ENCODE measurements around the gene CSNK1G2. TPM values are rescaled to one million over a fixed set of nuclear protein-coding genes. Genes with fewer than 3 reads are reported as not detected.
A peak's percentile ranks its signal among the peaks of the same experiment; 100 is the strongest.

CSNK1G2 gene
- total RNA-seq, 1 experiment from 2014 or later: 100.0 TPM

- no peaks in the 10 kb centered on the region for H3K9me3 Mint-ChIP-seq
- H3K27me3 ChIP-seq (ENCODE audit: insufficient read depth, low read length): no peaks in the 10 kb centered on the region
- H3K9ac ChIP-seq (ENCODE audit: extremely low read depth, insufficient read length, low read length): no peak overlapping the region
- no peak overlapping the region for H3K56ac ChIP-seq (ENCODE audit: insufficient read length, low read depth, low read length)
- no peak overlapping the region for H3K18ac ChIP-seq (ENCODE audit: insufficient read length, low read depth, low read length)
- peaks cover 4% of the 10 kb centered on the region for H3K79me1 ChIP-seq (ENCODE audit: insufficient read depth, low read depth, low read length, poor library complexity, severe bottlenecking)
- no peak overlapping the region for H2BK15ac ChIP-seq (ENCODE audit: low read depth, low read length)
- no peak overlapping the region for H4K8ac ChIP-seq (replicated peaks; ENCODE audit: insufficient read length, low read depth, low read length)
- WGBS (ENCODE audit: extremely low coverage, insufficient read length, low lambda C conversion rate): no CpG with 5 or more reads among the region's 10 CpGs
- no peaks in the 10 kb centered on the region for H3K27me3 Mint-ChIP-seq (ENCODE audit: low read depth)
- no peak for DNase-seq
- H2BK5ac ChIP-seq (ENCODE audit: insufficient read length, low read length): no peak overlapping the region
- no peak overlapping the region for H3T11ph ChIP-seq (ENCODE audit: low read length)
- no peak overlapping the region for H2AK5ac ChIP-seq (ENCODE audit: insufficient read length, low read length)
- no peaks in the 10 kb centered on the region for H3K9me3 ChIP-seq (ENCODE audit: control insufficient read depth, low read depth, low read length)
- H3K79me2 ChIP-seq (ENCODE audit: insufficient read depth, low read length): peaks cover 17% of the 10 kb centered on the region; the same call in 1 of the 2 replicates
- H3K14ac ChIP-seq (ENCODE audit: insufficient read depth, low read length): no peak overlapping the region; the same call in 1 of the 2 replicates
- H4K5ac ChIP-seq (ENCODE audit: insufficient read length, low read depth, low read length): no peak overlapping the region
- no peak overlapping the region for H2BK12ac ChIP-seq (ENCODE audit: insufficient read length, low read depth, low read length)
- no peak overlapping the region for H3K27ac ChIP-seq (ENCODE audit: insufficient read length, low read depth, low read length)
- H2BK20ac ChIP-seq (ENCODE audit: low read depth, low read length, poor library complexity, severe bottlenecking): no peak overlapping the region
- H2BK120ac ChIP-seq (ENCODE audit: low read depth, low read length, poor library complexity, severe bottlenecking): no peak overlapping the region
- no peak overlapping the region for H3K4me3 Mint-ChIP-seq
- H4K20me1 ChIP-seq (ENCODE audit: control insufficient read depth, insufficient read depth, insufficient read length): no peaks in the 10 kb centered on the region
- H3K36me3 Mint-ChIP-seq (ENCODE audit: insufficient read depth in 1 of 3, low read depth in 3 of 3): peaks cover 11 to 23% (median 14%) of the 10 kb centered on the region in 3 experiments
- H3K4me1 Mint-ChIP-seq: peaks cover 3 to 5% of the 10 kb centered on the region in 2 experiments; a peak in 3 of 4 replicates
- no peak overlapping the region for H3K23ac ChIP-seq (ENCODE audit: insufficient read length, low read depth, low read length)
- H3K23me2 ChIP-seq (ENCODE audit: insufficient read length, low read depth, low read length, poor library complexity, severe bottlenecking): no peaks in the 10 kb centered on the region
- H2AFZ ChIP-seq (ENCODE audit: low read length): no peak overlapping the region
- H3K4ac ChIP-seq (ENCODE audit: low read depth, low read length): no peak overlapping the region
- no peak overlapping the region for H4K91ac ChIP-seq (ENCODE audit: insufficient read length, low read depth, low read length)
- H3K4me1 ChIP-seq (ENCODE audit: insufficient read depth, low read length): 0 out of 2 replicates have a peak, but pooled peaks cover 2% of the 10 kb centered on the region
- H3K27ac Mint-ChIP-seq: 0 out of 7 replicates have a peak overlapping the region, but pooled peaks of 1 of the 3 experiments have one; percentile 87
- no peak overlapping the region for H3K4me2 ChIP-seq (ENCODE audit: insufficient read depth, insufficient read length, low read length)
- TF ChIP-seq CTCF (conservative IDR thresholded peaks at IDR 0.05): no peak
Measured at GRCh38 chr19:1909761-1910080, 31.3 kb upstream of the CSNK1G2 start.
